IMR-90 (cell line): ENCODE measurements around the gene CYP19A1. TPM values are rescaled to one million over a fixed set of nuclear protein-coding genes. Genes with fewer than 3 reads are reported as not detected.
A peak's percentile ranks its signal among the peaks of the same experiment; 100 is the strongest.

Experiments used
- ATAC-seq: fragments of 200-7000 bp; cut with Tn5 transposase; 2 replicates; pipeline ENCODE4 v1.9.1; 2020; ENCODE audit warnings: low read depth, mild to moderate bottlenecking, moderate library complexity
- BruUV-seq: library from RNA; stranded (reverse); fragments of 400-500 nt; replicated peaks from 2 replicates; lab custom pipeline; 2021; lab: Mats Ljungman, UMichigan
- CTCF ChIA-PET: fragments of 300-600 bp; formaldehyde crosslinking; extraction: SDS; loops from one replicate; lab custom pipeline; 2021; ENCODE audit warnings: antibody characterized with exemption; lab: Yijun Ruan, JAX
- POLR2A ChIA-PET: fragments of 300-600 bp; sonication (Branson Sonifier 250); formaldehyde crosslinking; loops from one replicate; lab custom pipeline; 2022; ENCODE audit warnings: antibody characterized with exemption; ENCODE audit not compliant: unreplicated experiment; lab: Charles Lee
- DNase-seq: peaks from one replicate; pipeline ENCODE4 v3.0.0; 2013
- H2AFZ ChIP-seq: replicated peaks from 2 replicates; pipeline ENCODE3; 2013; ENCODE audit warnings: low read length, mild to moderate bottlenecking; ENCODE audit not compliant: poor library complexity
- H2AK5ac ChIP-seq: 2 replicates; pipeline ENCODE4 v1.6.1; 2013; ENCODE audit warnings: low read depth, low read length, inconsistent platforms
- H2AK9ac ChIP-seq: replicated peaks from 2 replicates; pipeline ENCODE3; 2013; ENCODE audit warnings: mild to moderate bottlenecking, low read depth, low read length, moderate library complexity; ENCODE audit not compliant: poor library complexity
- H2BK120ac ChIP-seq: 2 replicates; pipeline ENCODE4 v1.6.1; 2013; ENCODE audit warnings: low read depth, low read length, inconsistent platforms
- H2BK15ac ChIP-seq: 3 replicates; pipeline ENCODE4 v1.6.1; 2013; ENCODE audit warnings: low read depth, low read length, inconsistent platforms
- H2BK20ac ChIP-seq: 2 replicates; pipeline ENCODE4 v1.6.1; 2013; ENCODE audit warnings: low read depth, mild to moderate bottlenecking, inconsistent platforms, low read length, moderate library complexity
- H2BK5ac ChIP-seq: 2 replicates; pipeline ENCODE4 v1.6.1; 2013; ENCODE audit warnings: mild to moderate bottlenecking, low read depth, low read length, inconsistent platforms; ENCODE audit not compliant: poor library complexity, severe bottlenecking
- H3K14ac ChIP-seq: replicated peaks from 2 replicates; pipeline ENCODE4 v1.6.1; 2013; ENCODE audit warnings: low read depth, low read length, inconsistent platforms
- H3K18ac ChIP-seq: 2 replicates; pipeline ENCODE4 v1.6.1; 2013; ENCODE audit warnings: low read depth, low read length, control low read depth
- H3K23ac ChIP-seq: 2 replicates; pipeline ENCODE4 v1.6.1; 2013; ENCODE audit warnings: low read depth, low read length, inconsistent platforms
- H3K27ac ChIP-seq: 2 replicates; pipeline ENCODE4 v1.5.1; 2013; ENCODE audit warnings: mild to moderate bottlenecking, control low read depth, low read length; ENCODE audit not compliant: insufficient read depth
- H3K27me3 ChIP-seq: 2 replicates; pipeline ENCODE4 v1.6.1; 2013; ENCODE audit warnings: low read length; ENCODE audit not compliant: control insufficient read depth, insufficient read depth
- H3K36me3 ChIP-seq: 2 replicates; pipeline ENCODE4 v1.6.1; 2013; ENCODE audit warnings: low read length, mixed read lengths; ENCODE audit not compliant: control insufficient read depth, insufficient read depth
- H3K4ac ChIP-seq: 2 replicates; pipeline ENCODE4 v1.6.1; 2013; ENCODE audit warnings: low read depth, low read length, inconsistent platforms
- H3K4me1 ChIP-seq: 2 replicates; pipeline ENCODE4 v1.6.1; 2013; ENCODE audit warnings: low read length, mixed read lengths; ENCODE audit not compliant: control insufficient read depth, insufficient read depth
- H3K4me2 ChIP-seq: 2 replicates; pipeline ENCODE4 v1.6.1; 2013; ENCODE audit warnings: low read depth, mild to moderate bottlenecking, control low read depth, low read length, moderate library complexity
- H3K4me3 ChIP-seq: 2 replicates; pipeline ENCODE4 v1.5.1; 2013; ENCODE audit warnings: low read depth, mild to moderate bottlenecking, control low read depth, low read length, moderate library complexity; ENCODE audit not compliant: insufficient read depth
- H3K56ac ChIP-seq: 2 replicates; pipeline ENCODE4 v1.6.1; 2013; ENCODE audit warnings: low read length, inconsistent platforms; ENCODE audit not compliant: insufficient read depth; ENCODE audit errors: extremely low read depth
- H3K79me1 ChIP-seq, 2 experiments: 2 replicates each; pipeline ENCODE4 v1.6.1; 2013; ENCODE audit warnings: low read length in 2 of 2, inconsistent platforms in 1 of 2, low read depth in 1 of 2
- H3K9ac ChIP-seq: 2 replicates; pipeline ENCODE4 v1.6.1; 2013; ENCODE audit warnings: low read depth, low read length, control low read depth
- H3K9me1 ChIP-seq: 2 replicates; pipeline ENCODE4 v1.6.1; 2013; ENCODE audit warnings: low read length, inconsistent platforms; ENCODE audit not compliant: insufficient read depth
- H3K9me3 ChIP-seq: 2 replicates; pipeline ENCODE4 v1.6.1; 2013; ENCODE audit warnings: low read length; ENCODE audit not compliant: control insufficient read depth, insufficient read depth
- H4K20me1 ChIP-seq: 2 replicates; pipeline ENCODE4 v1.6.1; 2013; ENCODE audit warnings: low read length, inconsistent platforms; ENCODE audit not compliant: insufficient read depth
- H4K5ac ChIP-seq: 2 replicates; pipeline ENCODE4 v1.6.1; 2013; ENCODE audit warnings: mild to moderate bottlenecking, low read depth, low read length, control low read depth
- H4K8ac ChIP-seq, 2 experiments: 2 replicates each; pipeline ENCODE4 v1.6.1; 2013; ENCODE audit warnings: low read depth in 2 of 2, low read length in 2 of 2, control low read depth in 1 of 2, inconsistent platforms in 1 of 2
- H4K91ac ChIP-seq: 2 replicates; pipeline ENCODE4 v1.6.1; 2013; ENCODE audit warnings: low read depth, low read length, inconsistent platforms; ENCODE audit not compliant: insufficient read depth
- CEBPB ChIP-seq: IDR thresholded peaks from 2 replicates; pipeline ENCODE4 v1.6.1; 2012; ENCODE audit warnings: low read depth, low read length, improper control_type of control experiment
- MAZ ChIP-seq: IDR thresholded peaks from 2 replicates; pipeline ENCODE4 v1.6.1; 2012; ENCODE audit warnings: low read depth, mild to moderate bottlenecking, low read length, improper control_type of control experiment, moderate library complexity, borderline replicate concordance
- MXI1 ChIP-seq: IDR thresholded peaks from 2 replicates; pipeline ENCODE4 v1.6.1; 2012; ENCODE audit warnings: low read depth, mild to moderate bottlenecking, low read length, moderate library complexity, borderline replicate concordance
- NFE2L2 ChIP-seq: fragments of 150-350 bp; IDR thresholded peaks from 2 replicates; pipeline ENCODE4 v1.6.1; 2016; ENCODE audit warnings: low read depth, mild to moderate bottlenecking, low read length
- POLR2A ChIP-seq: IDR thresholded peaks from 2 replicates; pipeline ENCODE4 v1.6.1; 2012; ENCODE audit warnings: mild to moderate bottlenecking, low read depth, low read length
- SMC3 ChIP-seq: fragments of 150-350 bp; IDR thresholded peaks from 2 replicates; pipeline ENCODE4 v1.6.1; 2016; ENCODE audit warnings: low read depth, mild to moderate bottlenecking, antibody characterized with exemption, low read length, moderate library complexity
- WGBS, 2 experiments: methylation state at CpG; one replicate each; pipeline versions ENCODE4 v1.1.5 to v1.1.7; 2013; ENCODE audit warnings: missing lambda C conversion rate in 2 of 2; ENCODE audit not compliant: insufficient read length in 1 of 2; ENCODE audit errors: extremely low coverage in 2 of 2; 5-methylcytosine and 5-hydroxymethylcytosine counted together
- dilution Hi-C: fragments of 300-500 bp; cut with HindIII; formaldehyde crosslinking; loops from one replicate; pipeline ENCODE4 v1.14.3; 2018; ENCODE audit warnings: low sequenced_read_pairs; ENCODE audit not compliant: unreplicated experiment
- in situ Hi-C: fragments of 300-500 bp; cut with MboI; formaldehyde crosslinking; loops from 3 replicates; pipeline ENCODE4 v1.14.3; 2019; ENCODE audit warnings: low sequenced_read_pairs, inconsistent platforms, mixed read lengths
- intact Hi-C: fragments of 100-400 bp; cut with micrococcal nuclease; formaldehyde crosslinking; loops from 2 replicates; pipeline ENCODE4 v1.10.0; 2022
- polyA plus RNA-seq, 3 experiments: library from polyadenylated mRNA; depleted of rRNA; stranded (reverse); fragments of >200 nt; gene quantifications; 2 replicates each; pipeline ENCODE4 v1.2.3, GENCODE V29; 2012; ENCODE audit warnings: low replicate concordance in 1 of 3
- total RNA-seq: library from RNA; depleted of rRNA; stranded (reverse); fragments of >200 nt; gene quantifications from 2 replicates; pipeline ENCODE4 v1.2.3, GENCODE V29; 2012

CYP19A1 gene
- total and polyA plus RNA-seq, 2 of the 4 experiments (the other 2 are of a cell fraction), result not detected

DNA sequence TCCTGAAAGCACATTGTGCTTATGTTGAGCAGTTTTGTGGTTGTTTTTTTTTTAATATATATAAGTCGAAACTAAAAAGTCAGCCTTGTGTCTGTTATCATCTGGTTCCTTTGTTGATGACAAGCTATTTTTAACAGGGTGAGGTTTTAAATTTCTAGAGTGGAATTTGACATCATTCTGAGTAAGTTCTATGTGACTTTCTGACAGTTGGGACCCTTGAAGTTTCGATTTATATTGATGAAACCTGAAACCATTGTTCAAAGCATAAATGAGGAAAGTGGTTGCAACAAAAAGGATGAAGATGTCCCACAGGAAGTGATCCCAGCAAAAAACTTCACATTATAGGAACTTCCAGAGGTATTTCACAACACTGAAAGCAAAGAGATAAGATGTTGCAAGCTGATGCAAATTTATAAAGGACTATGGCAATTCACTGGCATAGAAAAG, 94.0 kb downstream of the CYP19A1 start:
- peak; percentile 86 for TF ChIP-seq CEBPB
- TF ChIP-seq NFE2L2, result no peak
- TF ChIP-seq MAZ, result no peak
- no peak for TF ChIP-seq POLR2A
- TF ChIP-seq MXI1, result no peak
- TF ChIP-seq SMC3, result no peak
- Histone ChIP-seq H4K5ac (no peak overlapping the region), H2BK15ac (no peak overlapping the region), H2AFZ (no peak overlapping the region), H3K18ac (no peak overlapping the region), H3K9me3 (no peaks in the 10 kb centered on the region), H3K4me3 (no peak overlapping the region), H3K4me2 (no peak overlapping the region), H3K4ac (no peak overlapping the region), H3K79me1 (no peaks in the 10 kb centered on the region), H3K36me3 (no peaks in the 10 kb centered on the region), H3K56ac (no peak overlapping the region), H3K23ac (no peak overlapping the region), H3K9ac (no peak overlapping the region), H2BK20ac (no peak overlapping the region), H2BK5ac (no peak overlapping the region), H2AK5ac (no peak overlapping the region), H3K9me1 (no peaks in the 10 kb centered on the region), H4K91ac (no peak overlapping the region), H2AK9ac (no peak overlapping the region), H3K14ac (no peak overlapping the region), H3K27ac (no peak overlapping the region), H4K8ac (no peak overlapping the region), H2BK120ac (no peak overlapping the region), H3K4me1 (no peaks in the 10 kb centered on the region), H4K20me1 (no peaks in the 10 kb centered on the region), H3K27me3 (peaks cover 31% of the 10 kb centered on the region)
- DNase-seq (peak; percentile 30), ATAC-seq (no peak)
- dilution Hi-C loops (no loop called here), intact Hi-C loops (no loop called here), in situ Hi-C loops (no loop called here)
- WGBS, 2 experiments, result no CpG with 5 or more reads among the region's 2 CpGs
- POLR2A ChIA-PET, result interaction anchor here (0.6 kb wide), 1 partner anchor 17 kb away, joined by 5 read pairs; no protein-coding TSS in a partner anchor
- CTCF ChIA-PET, result no interaction called here
- BruUV-seq, result no TSS peak
